ENCODE measurements around the gene PJVK. TPM values are rescaled to one million over a fixed set of nuclear protein-coding genes. Genes with fewer than 3 reads are reported as not detected.

Gene PJVK
- total RNA-seq, 1 experiment from 2014 or later, result 2.6 TPM

- TF ChIP-seq REST (IDR thresholded peaks at IDR 0.05; ENCODE audit: low read depth), result no peak
- peak; percentile 51 for TF ChIP-seq TCF7L2 (IDR thresholded peaks at IDR 0.05; ENCODE audit: borderline replicate concordance, extremely low read depth, insufficient read depth, insufficient read length)
- no peak for TF ChIP-seq EZH2 (IDR thresholded peaks at IDR 0.05)
- TF ChIP-seq CBX3 (IDR thresholded peaks at IDR 0.05; ENCODE audit: low read depth), result peak; percentile 50; the same call in 1 of the 2 replicates
- no peak for TF ChIP-seq FOSL1 (IDR thresholded peaks at IDR 0.05; ENCODE audit: low read depth)
- TF ChIP-seq ZNF274 (IDR thresholded peaks at IDR 0.05; ENCODE audit: low read depth, low read length), result no peak
- TF ChIP-seq ELF1 (IDR thresholded peaks at IDR 0.05; ENCODE audit: borderline replicate concordance, low read depth), result no peak; the same call in 1 of the 2 replicates
- TF ChIP-seq SRF (IDR thresholded peaks at IDR 0.05; ENCODE audit: low read depth), result no peak
- 0 out of 2 replicates have a peak, but pooled peaks have one; percentile 49 for TF ChIP-seq EGR1 (IDR thresholded peaks at IDR 0.05; ENCODE audit: low read depth)
- TF ChIP-seq ZBTB33 (IDR thresholded peaks at IDR 0.05; ENCODE audit: extremely low read depth, insufficient replicate concordance, low read length), result no peak
- TF ChIP-seq ATF3 (IDR thresholded peaks at IDR 0.05), result no peak
- TF ChIP-seq YY1 (IDR thresholded peaks at IDR 0.05; ENCODE audit: extremely low read depth, insufficient replicate concordance, low read depth, low read length), result no peak
- no peak for TF ChIP-seq POLR2A (IDR thresholded peaks at IDR 0.05; ENCODE audit: borderline replicate concordance, extremely low read depth, insufficient read depth, insufficient read length)
Measured at GRCh38 chr2:178480227-178481181, 29.3 kb downstream of the PJVK start, which contains the start of gene PLEKHA3 (continued).
